Neural progenitor cell (in vitro differentiated cells): Measurements from ENCODE around the gene HHAT. TPM values are rescaled to one million over a fixed set of nuclear protein-coding genes. Genes with fewer than 3 reads are reported as not detected.
A peak's percentile ranks its signal among the peaks of the same experiment; 100 is the strongest.

Experiments
- DNase-seq: peaks from one replicate; pipeline ENCODE4 v3.0.0-alpha.2; 2016; ENCODE audit warnings: low spot score
- H2AFZ ChIP-seq: fragments of 200-600 bp; sonication (generic); replicated peaks from 2 replicates; pipeline ENCODE4 v1.6.1; 2016; ENCODE audit warnings: antibody characterized with exemption
- H3F3A ChIP-seq: fragments of 200-600 bp; sonication (generic); 2 replicates; pipeline ENCODE4 v1.6.1; 2016; ENCODE audit warnings: antibody characterized with exemption, low read depth
- H3K27ac ChIP-seq: fragments of 200-600 bp; sonication (generic); 2 replicates; pipeline ENCODE4 v1.5.1; 2016; ENCODE audit warnings: mild to moderate bottlenecking
- H3K27me3 ChIP-seq: fragments of 200-600 bp; sonication (generic); 2 replicates; pipeline ENCODE4 v1.6.1; 2016; ENCODE audit warnings: mild to moderate bottlenecking, moderate library complexity
- H3K36me3 ChIP-seq: fragments of 200-600 bp; sonication (generic); 2 replicates; pipeline ENCODE4 v1.5.1; 2016
- H3K4me1 ChIP-seq: fragments of 200-600 bp; sonication (generic); 2 replicates; pipeline ENCODE4 v1.6.1; 2016; ENCODE audit warnings: mixed run types
- H3K4me2 ChIP-seq: fragments of 200-600 bp; sonication (generic); 2 replicates; pipeline ENCODE4 v1.6.1; 2016
- H3K4me3 ChIP-seq: fragments of 200-600 bp; sonication (generic); 2 replicates; pipeline ENCODE4 v1.5.1; 2016
- H3K79me2 ChIP-seq: fragments of 200-600 bp; sonication (generic); 2 replicates; pipeline ENCODE4 v1.6.1; 2016; ENCODE audit warnings: low read depth
- H3K9ac ChIP-seq: fragments of 200-600 bp; sonication (generic); 2 replicates; pipeline ENCODE4 v1.6.1; 2016
- H3K9me3 ChIP-seq: fragments of 200-600 bp; sonication (generic); 2 replicates; pipeline ENCODE4 v1.5.1; 2016; ENCODE audit warnings: low read depth
- H4K20me1 ChIP-seq: fragments of 200-600 bp; sonication (generic); 2 replicates; pipeline ENCODE4 v1.6.1; 2016; ENCODE audit warnings: low read depth
- H3K27ac Mint-ChIP-seq: 3 replicates; pipeline ENCODE4 v1.8.0; 2021; ENCODE audit warnings: mixed read lengths
- H3K27me3 Mint-ChIP-seq: 2 replicates; pipeline ENCODE4 v1.8.0; 2022; ENCODE audit warnings: low read depth, mild to moderate bottlenecking, inconsistent platforms, moderate library complexity, mixed read lengths; ENCODE audit not compliant: insufficient read depth
- H3K36me3 Mint-ChIP-seq: 3 replicates; pipeline ENCODE4 v1.8.0; 2021; ENCODE audit warnings: mixed read lengths
- H3K4me1 Mint-ChIP-seq: 3 replicates; pipeline ENCODE4 v1.8.0; 2021; ENCODE audit warnings: mixed read lengths
- H3K4me3 Mint-ChIP-seq: 3 replicates; pipeline ENCODE4 v1.8.0; 2021; ENCODE audit warnings: mild to moderate bottlenecking, moderate library complexity, mixed read lengths
- H3K9me3 Mint-ChIP-seq: 3 replicates; pipeline ENCODE4 v1.8.0; 2020; ENCODE audit warnings: mixed read lengths
- CTCF ChIP-seq: fragments of 200-600 bp; sonication (generic); IDR thresholded peaks from 2 replicates; pipeline ENCODE4 v1.5.1; 2017; ENCODE audit warnings: antibody characterized with exemption, mild to moderate bottlenecking
- EZH2 ChIP-seq: fragments of 200-600 bp; sonication (generic); IDR thresholded peaks from 2 replicates; pipeline ENCODE4 v1.6.1; 2017; ENCODE audit warnings: antibody characterized with exemption, mild to moderate bottlenecking, moderate library complexity
- EZH2phosphoT487 ChIP-seq: fragments of 200-600 bp; sonication (generic); IDR thresholded peaks from 2 replicates; pipeline ENCODE4 v1.6.1; 2017; ENCODE audit warnings: antibody characterized with exemption
- total RNA-seq: library from RNA; depleted of rRNA; stranded (reverse); fragments of >200 nt; gene quantifications from 2 replicates; pipeline ENCODE4 v1.2.3, GENCODE V29; 2015; ENCODE audit warnings: low replicate concordance

The HHAT gene
- total RNA-seq, 1 donor from 2014 or later, result 10.3 TPM

GRCh38 chr1:210584439-210585113, 255.9 kb downstream of the HHAT start:
- Histone ChIP-seq H3K4me3 (no peak overlapping the region), H3F3A (no peaks in the 10 kb centered on the region), H2AFZ (no peak overlapping the region), H3K4me1 (no peaks in the 10 kb centered on the region), H3K9ac (no peak overlapping the region), H3K27me3 (no peaks in the 10 kb centered on the region), H3K4me2 (no peak overlapping the region), H3K36me3 (no peaks in the 10 kb centered on the region), H3K79me2 (no peaks in the 10 kb centered on the region), H3K9me3 (no peaks in the 10 kb centered on the region), H3K27ac (no peak overlapping the region), H4K20me1 (no peaks in the 10 kb centered on the region)
- H3K27ac Mint-ChIP-seq, result no peak overlapping the region
- H3K9me3 Mint-ChIP-seq, result peaks cover 3% of the 10 kb centered on the region
- peak; percentile 91 for DNase-seq
- TF ChIP-seq CTCF (peak; percentile 86), EZH2 (no peak)
- no peak overlapping the region for H3K4me3 Mint-ChIP-seq
- H3K36me3 Mint-ChIP-seq, result no peaks in the 10 kb centered on the region
- peaks cover 3% of the 10 kb centered on the region for H3K4me1 Mint-ChIP-seq
- peaks cover 2% of the 10 kb centered on the region for H3K27me3 Mint-ChIP-seq

- Histone ChIP-seq H3F3A (no peaks in the 10 kb centered on the region), H3K4me3 (no peak overlapping the region), H3K9ac (no peak overlapping the region), H4K20me1 (no peaks in the 10 kb centered on the region), H3K27ac (no peak overlapping the region), H3K27me3 (no peaks in the 10 kb centered on the region), H3K79me2 (no peaks in the 10 kb centered on the region), H2AFZ (no peak overlapping the region), H3K4me1 (no peaks in the 10 kb centered on the region), H3K36me3 (no peaks in the 10 kb centered on the region), H3K4me2 (no peak overlapping the region), H3K9me3 (no peaks in the 10 kb centered on the region)
- Mint-ChIP-seq H3K27ac (no peak overlapping the region), H3K4me3 (no peak overlapping the region), H3K27me3 (peaks cover 2% of the 10 kb centered on the region), H3K9me3 (peaks cover 3% of the 10 kb centered on the region), H3K4me1 (peaks cover 3% of the 10 kb centered on the region), H3K36me3 (no peaks in the 10 kb centered on the region)
- DNase-seq, result no peak
- TF ChIP-seq EZH2phosphoT487 (no peak), EZH2 (no peak), CTCF (no peak)
These were observed 258.1 kb downstream of the HHAT start for GRCh38 chr1:210586771-210587170.

GRCh38 chr1:210587566-210587965, 258.9 kb downstream of the HHAT start:
- H3K36me3 ChIP-seq, result no peaks in the 10 kb centered on the region
- Mint-ChIP-seq H3K27ac (no peak overlapping the region), H3K4me3 (no peak overlapping the region), H3K36me3 (no peaks in the 10 kb centered on the region), H3K27me3 (peaks cover 4% of the 10 kb centered on the region), H3K4me1 (peaks cover 3% of the 10 kb centered on the region), H3K9me3 (peaks cover 3% of the 10 kb centered on the region)
- no peaks in the 10 kb centered on the region for H3K79me2 ChIP-seq
- no peak overlapping the region for H2AFZ ChIP-seq
- H3K9ac ChIP-seq, result no peak overlapping the region
- no peak for TF ChIP-seq CTCF
- no peak for TF ChIP-seq EZH2
- no peak for TF ChIP-seq EZH2phosphoT487
- H4K20me1 ChIP-seq, result no peaks in the 10 kb centered on the region
- no peak overlapping the region for H3K4me2 ChIP-seq
- H3K27me3 ChIP-seq, result no peaks in the 10 kb centered on the region
- DNase-seq, result no peak
- no peaks in the 10 kb centered on the region for H3F3A ChIP-seq
- H3K4me1 ChIP-seq, result no peaks in the 10 kb centered on the region
- no peaks in the 10 kb centered on the region for H3K9me3 ChIP-seq
- H3K27ac ChIP-seq, result no peak overlapping the region
- H3K4me3 ChIP-seq, result no peak overlapping the region
